Neural cell (in vitro differentiated cells): ENCODE measurements around the gene CNNM1. TPM values are rescaled to one million over a fixed set of nuclear protein-coding genes. Genes with fewer than 3 reads are reported as not detected.

Experiments used
- H2AFZ ChIP-seq: fragments of 200-600, 300-800 bp; sonication (generic), shearing (Covaris generic); 2 replicates; pipeline ENCODE4 v1.6.0; 2014; ENCODE audit warnings: low read depth, mild to moderate bottlenecking, antibody characterized with exemption, low read length, moderate library complexity
- H3F3A ChIP-seq: fragments of 200-600 bp; shearing (Covaris generic); 2 replicates; pipeline ENCODE4 v1.6.1; 2016; ENCODE audit warnings: mild to moderate bottlenecking, moderate library complexity, mixed read lengths, antibody characterized with exemption, low read length; ENCODE audit not compliant: insufficient read depth, poor library complexity, severe bottlenecking
- H3K27ac ChIP-seq: fragments of 200-600, 300-800 bp; sonication (generic), shearing (Covaris generic); 2 replicates; pipeline ENCODE4 v1.5.1; 2014; ENCODE audit warnings: mild to moderate bottlenecking, low read length, moderate library complexity
- H3K27me3 ChIP-seq: fragments of 300-800, 200-600 bp; sonication (generic), shearing (Covaris generic); 2 replicates; pipeline ENCODE4 v1.6.0; 2014; ENCODE audit warnings: mild to moderate bottlenecking, low read depth, low read length, moderate library complexity; ENCODE audit not compliant: insufficient read depth
- H3K36me3 ChIP-seq: fragments of 300-800, 200-600 bp; sonication (generic), shearing (Covaris generic); 2 replicates; pipeline ENCODE4 v1.5.1; 2014; ENCODE audit warnings: mild to moderate bottlenecking, antibody characterized with exemption, low read length, moderate library complexity; ENCODE audit not compliant: insufficient read depth
- H3K4me2 ChIP-seq: fragments of 300-800, 200-600 bp; sonication (generic), shearing (Covaris generic); 2 replicates; pipeline ENCODE4 v1.6.0; 2014; ENCODE audit warnings: mild to moderate bottlenecking, low read length
- H3K4me3 ChIP-seq: fragments of 300-800, 200-600 bp; sonication (generic), shearing (Covaris generic); 2 replicates; pipeline ENCODE4 v1.5.1; 2014; ENCODE audit warnings: mild to moderate bottlenecking, low read length, moderate library complexity
- H3K79me2 ChIP-seq: fragments of 200-600 bp; shearing (Covaris generic); replicated peaks from 2 replicates; pipeline ENCODE4 v1.6.0; 2014; ENCODE audit warnings: mild to moderate bottlenecking, low read length, moderate library complexity; ENCODE audit not compliant: insufficient read depth
- H3K9ac ChIP-seq: fragments of 300-800, 200-600 bp; sonication (generic), shearing (Covaris generic); 2 replicates; pipeline ENCODE4 v1.6.1; 2016; ENCODE audit warnings: mild to moderate bottlenecking, low read length, mixed read lengths
- H3K9me2 ChIP-seq: fragments of 200-600 bp; shearing (Covaris generic); 2 replicates; pipeline ENCODE4 v1.6.1; 2016; ENCODE audit warnings: mild to moderate bottlenecking, low read length, mixed read lengths; ENCODE audit not compliant: insufficient read depth
- H3K9me3 ChIP-seq: fragments of 200-600, 300-800 bp; sonication (generic), shearing (Covaris generic); 2 replicates; pipeline ENCODE4 v1.6.1; 2016; ENCODE audit warnings: mild to moderate bottlenecking, mixed run types, low read length, moderate library complexity, mixed read lengths
- H4K20me1 ChIP-seq: fragments of 200-600 bp; shearing (Covaris generic); 2 replicates; pipeline ENCODE4 v1.6.1; 2016; ENCODE audit warnings: mild to moderate bottlenecking, mixed run types; ENCODE audit not compliant: insufficient read depth
- EP300 ChIP-seq: fragments of 450-650 bp; conservative IDR thresholded peaks from 2 replicates; pipeline ENCODE4 v1.6.1; 2014; ENCODE audit warnings: antibody characterized with exemption, mild to moderate bottlenecking, moderate library complexity; ENCODE audit not compliant: poor library complexity, severe bottlenecking
- EZH2 ChIP-seq: fragments of 200-600, 300-800 bp; shearing (Covaris generic), sonication (generic); IDR thresholded peaks from 2 replicates; pipeline ENCODE4 v1.6.1; 2014; ENCODE audit warnings: antibody characterized with exemption, low read length, borderline replicate concordance, mild to moderate bottlenecking; ENCODE audit not compliant: insufficient read depth, poor library complexity, severe bottlenecking
- MXI1 ChIP-seq: fragments of 450-650 bp; conservative IDR thresholded peaks from 2 replicates; pipeline ENCODE4 v1.6.1; 2014; ENCODE audit warnings: antibody characterized with exemption, mild to moderate bottlenecking; ENCODE audit not compliant: poor library complexity, severe bottlenecking
- POLR2AphosphoS5 ChIP-seq: IDR thresholded peaks from 2 replicates; pipeline ENCODE4 v1.6.1; 2012
- RAD21 ChIP-seq: fragments of 450-650 bp; conservative IDR thresholded peaks from 2 replicates; pipeline ENCODE4 v1.6.1; 2014; ENCODE audit warnings: antibody characterized with exemption, mild to moderate bottlenecking, moderate library complexity
- SMC3 ChIP-seq: fragments of 450-650 bp; conservative IDR thresholded peaks from 2 replicates; pipeline ENCODE4 v1.6.1; 2014; ENCODE audit warnings: antibody characterized with exemption, mild to moderate bottlenecking, moderate library complexity; ENCODE audit not compliant: poor library complexity
- TAF1 ChIP-seq: IDR thresholded peaks from 2 replicates; pipeline ENCODE4 v1.6.1; 2012; ENCODE audit warnings: low read depth
- polyA plus RNA-seq: library from polyadenylated mRNA; depleted of rRNA; stranded (reverse); fragments of >200 nt; gene quantifications from 2 replicates; pipeline ENCODE4 v1.2.3, GENCODE V29; 2014
- TF ChIP-seq, protein P1 (sequence below): fragments of 450-650 bp; IDR thresholded peaks from 2 replicates; pipeline ENCODE4 v1.5.1; 2014; ENCODE audit warnings: antibody characterized with exemption, mild to moderate bottlenecking, moderate library complexity; ENCODE audit not compliant: poor library complexity, severe bottlenecking
- TF ChIP-seq, protein P2 (sequence below): IDR thresholded peaks from 2 replicates; pipeline ENCODE4 v1.6.1; 2012; ENCODE audit warnings: borderline replicate concordance

CNNM1 gene
- polyA plus RNA-seq, 1 donor from 2014 or later, result 1.5 TPM

DNA sequence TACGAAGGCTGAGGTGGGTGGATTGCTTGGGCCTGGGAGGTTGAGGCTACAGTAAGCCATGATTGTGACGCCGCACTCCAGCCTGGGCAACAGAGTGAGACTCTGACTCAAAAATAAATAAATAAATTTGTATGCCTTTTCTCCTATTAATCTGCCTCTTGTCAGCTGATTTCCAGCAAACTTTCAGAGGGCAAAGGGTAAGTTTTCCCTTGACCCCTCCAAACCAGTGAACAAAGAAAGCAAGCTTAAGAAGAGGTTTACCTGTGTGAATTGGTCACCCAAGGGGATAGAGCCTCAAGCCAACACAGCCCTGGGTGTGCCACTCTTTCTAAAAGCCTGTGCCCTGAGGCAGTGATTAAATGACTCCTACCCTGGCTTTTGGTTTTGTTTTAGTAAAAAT is 70.5 kb downstream of the CNNM1 start:
- Histone ChIP-seq H3K27me3 (no peaks in the 10 kb centered on the region), H4K20me1 (no peaks in the 10 kb centered on the region), H3K4me3 (no peak overlapping the region), H3K4me2 (no peak overlapping the region), H3F3A (no peaks in the 10 kb centered on the region), H3K9ac (no peak overlapping the region), H3K36me3 (no peaks in the 10 kb centered on the region), H2AFZ (no peak overlapping the region), H3K9me3 (no peaks in the 10 kb centered on the region), H3K27ac (no peak overlapping the region), H3K79me2 (no peaks in the 10 kb centered on the region), H3K9me2 (no peaks in the 10 kb centered on the region)
- TF ChIP-seq POLR2AphosphoS5, result no peak
- no peak for TF ChIP-seq RAD21
- TF ChIP-seq EP300, result no peak
- no peak for TF ChIP-seq EZH2
- TF ChIP-seq, protein P1, sequence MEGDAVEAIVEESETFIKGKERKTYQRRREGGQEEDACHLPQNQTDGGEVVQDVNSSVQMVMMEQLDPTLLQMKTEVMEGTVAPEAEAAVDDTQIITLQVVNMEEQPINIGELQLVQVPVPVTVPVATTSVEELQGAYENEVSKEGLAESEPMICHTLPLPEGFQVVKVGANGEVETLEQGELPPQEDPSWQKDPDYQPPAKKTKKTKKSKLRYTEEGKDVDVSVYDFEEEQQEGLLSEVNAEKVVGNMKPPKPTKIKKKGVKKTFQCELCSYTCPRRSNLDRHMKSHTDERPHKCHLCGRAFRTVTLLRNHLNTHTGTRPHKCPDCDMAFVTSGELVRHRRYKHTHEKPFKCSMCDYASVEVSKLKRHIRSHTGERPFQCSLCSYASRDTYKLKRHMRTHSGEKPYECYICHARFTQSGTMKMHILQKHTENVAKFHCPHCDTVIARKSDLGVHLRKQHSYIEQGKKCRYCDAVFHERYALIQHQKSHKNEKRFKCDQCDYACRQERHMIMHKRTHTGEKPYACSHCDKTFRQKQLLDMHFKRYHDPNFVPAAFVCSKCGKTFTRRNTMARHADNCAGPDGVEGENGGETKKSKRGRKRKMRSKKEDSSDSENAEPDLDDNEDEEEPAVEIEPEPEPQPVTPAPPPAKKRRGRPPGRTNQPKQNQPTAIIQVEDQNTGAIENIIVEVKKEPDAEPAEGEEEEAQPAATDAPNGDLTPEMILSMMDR, result no peak
- TF ChIP-seq, protein P2, sequence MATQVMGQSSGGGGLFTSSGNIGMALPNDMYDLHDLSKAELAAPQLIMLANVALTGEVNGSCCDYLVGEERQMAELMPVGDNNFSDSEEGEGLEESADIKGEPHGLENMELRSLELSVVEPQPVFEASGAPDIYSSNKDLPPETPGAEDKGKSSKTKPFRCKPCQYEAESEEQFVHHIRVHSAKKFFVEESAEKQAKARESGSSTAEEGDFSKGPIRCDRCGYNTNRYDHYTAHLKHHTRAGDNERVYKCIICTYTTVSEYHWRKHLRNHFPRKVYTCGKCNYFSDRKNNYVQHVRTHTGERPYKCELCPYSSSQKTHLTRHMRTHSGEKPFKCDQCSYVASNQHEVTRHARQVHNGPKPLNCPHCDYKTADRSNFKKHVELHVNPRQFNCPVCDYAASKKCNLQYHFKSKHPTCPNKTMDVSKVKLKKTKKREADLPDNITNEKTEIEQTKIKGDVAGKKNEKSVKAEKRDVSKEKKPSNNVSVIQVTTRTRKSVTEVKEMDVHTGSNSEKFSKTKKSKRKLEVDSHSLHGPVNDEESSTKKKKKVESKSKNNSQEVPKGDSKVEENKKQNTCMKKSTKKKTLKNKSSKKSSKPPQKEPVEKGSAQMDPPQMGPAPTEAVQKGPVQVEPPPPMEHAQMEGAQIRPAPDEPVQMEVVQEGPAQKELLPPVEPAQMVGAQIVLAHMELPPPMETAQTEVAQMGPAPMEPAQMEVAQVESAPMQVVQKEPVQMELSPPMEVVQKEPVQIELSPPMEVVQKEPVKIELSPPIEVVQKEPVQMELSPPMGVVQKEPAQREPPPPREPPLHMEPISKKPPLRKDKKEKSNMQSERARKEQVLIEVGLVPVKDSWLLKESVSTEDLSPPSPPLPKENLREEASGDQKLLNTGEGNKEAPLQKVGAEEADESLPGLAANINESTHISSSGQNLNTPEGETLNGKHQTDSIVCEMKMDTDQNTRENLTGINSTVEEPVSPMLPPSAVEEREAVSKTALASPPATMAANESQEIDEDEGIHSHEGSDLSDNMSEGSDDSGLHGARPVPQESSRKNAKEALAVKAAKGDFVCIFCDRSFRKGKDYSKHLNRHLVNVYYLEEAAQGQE, result no peak
- TF ChIP-seq MXI1, result no peak
- TF ChIP-seq TAF1, result no peak
- TF ChIP-seq SMC3, result no peak

DNA sequence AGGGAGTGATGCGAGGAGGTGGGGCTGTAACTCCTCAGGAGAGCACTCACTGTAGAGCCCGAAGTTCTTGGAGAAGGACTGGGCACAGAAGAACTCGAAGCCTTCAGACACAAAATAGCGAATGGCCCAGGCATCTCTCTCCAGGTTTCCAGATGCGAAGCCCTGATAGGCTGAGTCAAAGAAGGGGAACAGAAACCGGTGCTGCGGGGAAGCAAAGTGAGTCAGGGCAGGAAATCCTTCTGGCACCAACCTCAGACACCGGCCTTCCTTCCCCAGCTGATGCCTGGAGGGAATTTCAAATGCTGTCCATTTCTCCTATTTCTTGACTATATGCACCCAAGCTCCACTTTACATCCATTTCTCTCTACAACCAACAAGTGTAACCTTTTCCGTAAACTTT is 74.5 kb downstream of the CNNM1 start:
- Histone ChIP-seq H3K36me3 (no peaks in the 10 kb centered on the region), H3K9me3 (no peaks in the 10 kb centered on the region), H3K4me3 (no peak overlapping the region)

More for the DNA sequence above, 74.5 kb downstream of the CNNM1 start:
- H4K20me1 ChIP-seq, result no peaks in the 10 kb centered on the region
- H2AFZ ChIP-seq, result no peak overlapping the region
- no peaks in the 10 kb centered on the region for H3F3A ChIP-seq
- H3K79me2 ChIP-seq, result no peaks in the 10 kb centered on the region
- H3K27ac ChIP-seq, result no peak overlapping the region
- no peak for TF ChIP-seq MXI1
- TF ChIP-seq SMC3, result no peak
- no peak for TF ChIP-seq POLR2AphosphoS5
- TF ChIP-seq EP300, result no peak
- TF ChIP-seq TAF1, result no peak
- TF ChIP-seq, protein P2, result no peak
- TF ChIP-seq, protein P1, result no peak
- TF ChIP-seq EZH2, result no peak
- no peak for TF ChIP-seq RAD21
- H3K27me3 ChIP-seq, result no peaks in the 10 kb centered on the region
- H3K9ac ChIP-seq, result no peak overlapping the region
- H3K9me2 ChIP-seq, result no peaks in the 10 kb centered on the region
- H3K4me2 ChIP-seq, result no peak overlapping the region
